Measurements from ENCODE around the gene TIGD6. TPM values are rescaled to one million over a fixed set of nuclear protein-coding genes. Genes with fewer than 3 reads are reported as not detected.

Gene TIGD6
- total RNA-seq, 1 experiment from 2014 or later: 4.3 TPM

DNA sequence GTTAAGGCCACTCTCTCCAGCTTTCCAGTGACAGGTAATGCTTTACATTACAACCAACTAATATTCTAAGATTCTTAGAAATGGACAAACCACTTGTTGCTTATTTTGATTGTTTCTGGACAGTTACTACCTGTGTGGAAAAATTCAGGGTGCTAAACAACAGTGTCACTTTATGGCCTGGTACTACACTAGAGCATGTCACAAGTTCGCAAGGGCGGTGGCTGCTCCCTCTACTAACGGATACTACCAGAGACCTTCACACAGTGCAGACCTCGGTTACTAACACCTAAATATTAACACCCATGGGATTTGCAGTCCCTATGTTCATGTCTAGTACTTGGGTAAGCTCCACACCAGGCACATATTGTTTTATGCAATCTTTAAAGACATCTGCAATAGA, 13.5 kb upstream of the TIGD6 start:
- Histone ChIP-seq H3K79me2 (ENCODE audit: low read length) (peaks cover 81% of the 10 kb centered on the region), H3K27me3 (ENCODE audit: low read length) (no peaks in the 10 kb centered on the region), H2AFZ (ENCODE audit: low read length) (no peak overlapping the region), H3K27ac (ENCODE audit: low read length) (no peak overlapping the region), H3K4me2 (ENCODE audit: low read depth, low read length, poor library complexity, severe bottlenecking) (no peak overlapping the region), H3K9me3 (ENCODE audit: low read length) (peaks cover 6% of the 10 kb centered on the region; the same call in 1 of the 2 replicates), H4K20me1 (ENCODE audit: insufficient read depth, low read depth, low read length) (no peaks in the 10 kb centered on the region), H3K9ac (ENCODE audit: low read length) (no peak overlapping the region), H3K4me3 (ENCODE audit: low read length) (no peak overlapping the region), H3K36me3 (ENCODE audit: insufficient read depth, low read length) (peaks cover 95% of the 10 kb centered on the region), H3K4me1 (ENCODE audit: low read length) (no peaks in the 10 kb centered on the region), H3K9me2 (replicated peaks; ENCODE audit: insufficient read depth, low read length) (no peaks in the 10 kb centered on the region)
- no peak for DNase-seq

DNA sequence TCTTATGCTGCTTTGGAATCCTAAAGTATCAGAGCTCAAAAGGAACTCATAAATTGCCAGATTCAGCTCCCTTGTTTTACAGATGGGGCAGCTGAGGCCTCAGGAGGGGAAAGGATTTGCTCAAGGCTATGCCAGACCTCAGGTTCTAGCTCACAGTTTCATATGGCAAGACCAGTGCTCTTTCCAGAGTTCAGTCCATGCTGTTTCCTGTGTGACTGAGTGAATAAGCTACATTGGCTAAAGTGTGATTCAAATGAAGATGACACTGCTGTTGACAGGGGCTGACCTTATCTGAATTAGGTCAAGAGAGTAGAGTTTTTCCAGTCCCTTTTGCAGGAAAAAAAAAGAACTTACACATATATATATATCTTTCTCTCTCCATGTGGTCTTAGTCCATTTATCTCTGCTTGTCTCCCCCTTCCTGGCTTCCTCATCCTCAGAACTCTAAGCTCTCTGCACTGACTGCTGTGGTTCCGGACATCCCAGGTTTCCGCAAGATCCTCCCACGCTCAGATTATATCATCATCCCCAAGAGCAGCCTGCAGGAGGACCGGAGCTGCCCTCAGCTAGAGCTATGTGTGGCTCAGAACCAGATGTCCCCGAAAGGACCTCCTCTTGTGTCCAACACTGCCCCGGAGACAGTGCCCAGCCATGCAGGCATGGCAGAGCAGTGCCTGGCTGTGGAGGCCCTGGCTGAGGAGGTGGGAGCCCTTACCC, 9.4 kb upstream of the TIGD6 start:
- Histone ChIP-seq H3K27me3 (ENCODE audit: low read length) (no peaks in the 10 kb centered on the region), H3K36me3 (ENCODE audit: insufficient read depth, low read length) (peaks cover 85% of the 10 kb centered on the region), H3K79me2 (ENCODE audit: low read length) (peaks cover 88% of the 10 kb centered on the region), H3K4me1 (ENCODE audit: low read length) (no peaks in the 10 kb centered on the region), H3K9me3 (ENCODE audit: low read length) (no peaks in the 10 kb centered on the region; the same call in 1 of the 2 replicates), H3K4me2 (ENCODE audit: low read depth, low read length, poor library complexity, severe bottlenecking) (no peak overlapping the region), H3K9me2 (replicated peaks; ENCODE audit: insufficient read depth, low read length) (no peaks in the 10 kb centered on the region), H4K20me1 (ENCODE audit: insufficient read depth, low read depth, low read length) (0 out of 2 replicates have a peak, but pooled peaks cover 4% of the 10 kb centered on the region), H3K27ac (ENCODE audit: low read length) (no peak overlapping the region), H2AFZ (ENCODE audit: low read length) (no peak overlapping the region), H3K4me3 (ENCODE audit: low read length) (no peak overlapping the region), H3K9ac (ENCODE audit: low read length) (no peak overlapping the region)
- DNase-seq: no peak

DNA sequence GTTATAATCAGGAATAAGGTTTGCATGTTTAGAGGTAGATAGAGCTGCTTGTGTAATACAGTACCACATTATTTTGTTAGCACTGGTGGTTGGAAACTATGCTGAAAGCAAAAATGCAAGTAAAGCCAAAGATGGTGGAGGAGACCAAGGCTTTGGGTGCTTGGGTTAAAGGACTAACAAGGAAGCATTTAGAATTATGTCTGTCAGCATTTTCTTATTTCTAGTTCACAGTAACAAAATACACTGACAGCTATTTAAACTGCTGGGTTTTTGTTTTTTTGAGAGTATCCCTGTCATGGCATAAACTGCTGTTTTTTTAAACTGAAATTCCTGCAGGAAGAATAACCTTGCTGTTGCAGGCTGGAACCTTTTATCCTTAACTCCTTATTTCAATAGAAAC, 6.6 kb upstream of the TIGD6 start:
- Histone ChIP-seq H3K4me3 (ENCODE audit: low read length) (no peak overlapping the region), H3K79me2 (ENCODE audit: low read length) (peaks cover 89% of the 10 kb centered on the region), H3K4me2 (ENCODE audit: low read depth, low read length, poor library complexity, severe bottlenecking) (no peak overlapping the region), H3K9me2 (replicated peaks; ENCODE audit: insufficient read depth, low read length) (no peaks in the 10 kb centered on the region), H2AFZ (ENCODE audit: low read length) (no peak overlapping the region), H3K27ac (ENCODE audit: low read length) (no peak overlapping the region), H4K20me1 (ENCODE audit: insufficient read depth, low read depth, low read length) (peaks cover 19% of the 10 kb centered on the region), H3K27me3 (ENCODE audit: low read length) (no peaks in the 10 kb centered on the region), H3K4me1 (ENCODE audit: low read length) (peaks cover 8% of the 10 kb centered on the region), H3K9me3 (ENCODE audit: low read length) (no peaks in the 10 kb centered on the region), H3K9ac (ENCODE audit: low read length) (no peak overlapping the region), H3K36me3 (ENCODE audit: insufficient read depth, low read length) (peaks cover 61% of the 10 kb centered on the region)
- no peak for DNase-seq

DNA sequence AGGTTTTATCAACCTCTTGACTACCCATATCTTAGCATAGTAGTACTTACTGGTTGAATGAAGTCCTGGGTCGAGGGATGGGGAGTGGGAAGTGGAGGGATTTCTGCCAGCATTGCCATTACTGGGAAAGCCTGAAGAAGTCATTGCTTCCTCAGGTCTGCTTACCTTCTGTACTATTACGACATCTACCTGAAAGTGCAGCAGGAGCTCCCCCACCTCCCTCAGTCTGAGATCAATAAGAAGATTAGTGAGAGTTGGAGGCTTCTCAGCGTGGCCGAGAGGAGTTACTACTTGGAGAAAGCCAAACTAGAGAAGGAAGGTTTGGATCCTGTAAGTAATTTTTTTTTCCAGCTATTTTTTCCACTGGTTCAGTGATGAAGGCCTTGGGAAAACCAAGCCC, 5.9 kb upstream of the TIGD6 start:
- H3K4me3 ChIP-seq (ENCODE audit: low read length): no peak overlapping the region
- H3K27me3 ChIP-seq (ENCODE audit: low read length): no peaks in the 10 kb centered on the region
- H2AFZ ChIP-seq (ENCODE audit: low read length): no peak overlapping the region
- peaks cover 13% of the 10 kb centered on the region for H3K4me1 ChIP-seq (ENCODE audit: low read length)
- DNase-seq: no peak
- H3K79me2 ChIP-seq (ENCODE audit: low read length): peaks cover 93% of the 10 kb centered on the region
- peaks cover 24% of the 10 kb centered on the region for H4K20me1 ChIP-seq (ENCODE audit: insufficient read depth, low read depth, low read length)
- no peaks in the 10 kb centered on the region for H3K9me2 ChIP-seq (replicated peaks; ENCODE audit: insufficient read depth, low read length)
- H3K27ac ChIP-seq (ENCODE audit: low read length): no peak overlapping the region
- no peaks in the 10 kb centered on the region for H3K9me3 ChIP-seq (ENCODE audit: low read length)
- no peak overlapping the region for H3K4me2 ChIP-seq (ENCODE audit: low read depth, low read length, poor library complexity, severe bottlenecking)
- H3K36me3 ChIP-seq (ENCODE audit: insufficient read depth, low read length): peaks cover 56% of the 10 kb centered on the region
- H3K9ac ChIP-seq (ENCODE audit: low read length): no peak overlapping the region

DNA sequence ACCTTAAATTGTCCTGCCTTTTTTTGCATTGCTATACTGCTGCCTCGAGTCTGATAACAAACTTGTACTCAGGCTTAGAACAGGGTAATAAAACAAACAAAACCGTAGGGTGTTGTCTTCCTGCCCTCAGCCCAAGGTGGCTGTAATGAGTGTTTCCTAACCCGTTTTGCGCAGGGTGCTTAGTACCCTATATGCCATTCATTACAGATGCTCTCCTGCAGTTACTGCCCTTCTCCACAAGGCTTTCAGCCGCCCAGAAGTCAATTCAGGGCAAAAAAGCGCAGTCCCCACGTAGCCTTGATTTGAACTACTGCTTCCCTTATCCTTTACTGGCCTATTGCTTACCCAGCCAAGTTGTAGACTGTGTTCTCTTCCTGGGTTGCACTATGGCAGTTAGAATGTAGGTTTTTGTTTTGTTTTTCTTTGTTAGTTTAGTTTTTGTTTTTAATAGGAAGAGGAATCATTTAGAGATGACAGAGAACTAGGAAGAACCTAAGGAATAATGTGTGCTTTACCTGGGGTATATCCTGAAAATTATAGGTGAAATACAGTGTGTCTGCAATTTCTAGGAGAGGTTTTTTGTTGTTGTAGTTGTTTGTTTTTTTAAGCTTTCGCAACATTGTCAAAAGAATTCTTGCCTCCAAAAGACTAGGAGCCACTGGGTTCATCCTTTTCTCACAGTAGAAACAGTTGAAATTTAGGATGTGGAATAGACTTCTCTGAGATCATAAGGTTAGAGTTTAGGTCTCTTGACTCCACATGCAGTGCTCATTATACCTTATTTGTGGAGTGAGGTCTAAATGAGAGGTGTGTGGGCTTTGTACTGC, 1.4 kb upstream of the TIGD6 start:
- peak overlapping the region; percentile 83 for H3K4me3 ChIP-seq (ENCODE audit: low read length)

DNA sequence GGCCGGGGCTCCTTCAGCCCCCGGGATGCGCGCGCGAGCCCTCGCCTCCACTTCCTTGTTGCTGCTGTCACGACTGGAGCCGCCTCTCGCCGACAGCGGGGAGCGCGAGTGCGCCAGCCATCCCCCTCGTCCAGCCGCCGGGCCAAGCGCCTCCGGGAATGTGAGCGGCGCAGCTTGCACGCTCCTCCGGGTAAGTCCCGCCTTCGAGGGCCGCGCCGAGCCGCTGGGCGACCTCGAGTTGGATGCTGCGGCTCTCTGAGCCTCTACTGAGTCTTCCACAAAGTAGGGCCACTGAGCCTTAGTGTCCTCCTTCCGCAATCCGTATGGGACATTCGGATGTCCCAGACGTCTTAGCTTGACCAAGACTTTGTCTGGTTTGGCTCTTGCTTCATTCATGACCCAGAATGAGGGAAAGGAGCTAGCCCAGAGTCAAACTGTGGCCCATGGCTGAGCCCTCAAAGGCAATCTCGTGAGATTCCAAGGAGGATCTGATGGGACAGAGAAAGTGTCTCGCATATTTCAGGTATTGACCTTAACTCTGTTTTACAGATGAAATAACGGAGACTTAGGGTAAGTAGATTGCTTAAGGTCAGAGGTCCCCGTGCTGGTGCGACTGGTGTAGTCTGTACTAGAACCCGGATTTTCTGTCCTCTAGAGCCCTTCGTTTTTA, 671 bp upstream of the TIGD6 start:
- peak overlapping the region; percentile 93 for H3K4me2 ChIP-seq (ENCODE audit: low read depth, low read length, poor library complexity, severe bottlenecking)
- H3K27me3 ChIP-seq (ENCODE audit: low read length): no peaks in the 10 kb centered on the region
- H3K36me3 ChIP-seq (ENCODE audit: insufficient read depth, low read length): peaks cover 8% of the 10 kb centered on the region; the same call in 1 of the 2 replicates
- peaks cover 27% of the 10 kb centered on the region for H4K20me1 ChIP-seq (ENCODE audit: insufficient read depth, low read depth, low read length)
- peaks cover 24% of the 10 kb centered on the region for H3K4me1 ChIP-seq (ENCODE audit: low read length)
- H3K27ac ChIP-seq (ENCODE audit: low read length): peak overlapping the region; percentile 59
- peak; percentile 71 for DNase-seq
- H3K9ac ChIP-seq (ENCODE audit: low read length): peak overlapping the region; percentile 96
- H3K9me3 ChIP-seq (ENCODE audit: low read length): no peaks in the 10 kb centered on the region
- H3K79me2 ChIP-seq (ENCODE audit: low read length): peaks cover 54% of the 10 kb centered on the region
- no peaks in the 10 kb centered on the region for H3K9me2 ChIP-seq (replicated peaks; ENCODE audit: insufficient read depth, low read length)
- peak overlapping the region; percentile 83 for H3K4me3 ChIP-seq (ENCODE audit: low read length)
- H2AFZ ChIP-seq (ENCODE audit: low read length): no peak overlapping the region

More for the DNA sequence above, 1.4 kb upstream of the TIGD6 start:
- Histone ChIP-seq H3K27ac (ENCODE audit: low read length) (0 out of 2 replicates have a peak overlapping the region, but pooled peaks have one; percentile 59), H3K4me1 (ENCODE audit: low read length) (peaks cover 24% of the 10 kb centered on the region), H3K36me3 (ENCODE audit: insufficient read depth, low read length) (peaks cover 16% of the 10 kb centered on the region; the same call in 1 of the 2 replicates), H3K9me2 (replicated peaks; ENCODE audit: insufficient read depth, low read length) (no peaks in the 10 kb centered on the region), H3K9me3 (ENCODE audit: low read length) (no peaks in the 10 kb centered on the region), H2AFZ (ENCODE audit: low read length) (no peak overlapping the region), H3K9ac (ENCODE audit: low read length) (peak overlapping the region; percentile 96), H4K20me1 (ENCODE audit: insufficient read depth, low read depth, low read length) (peaks cover 27% of the 10 kb centered on the region), H3K4me2 (ENCODE audit: low read depth, low read length, poor library complexity, severe bottlenecking) (peak overlapping the region; percentile 93), H3K27me3 (ENCODE audit: low read length) (no peaks in the 10 kb centered on the region), H3K79me2 (ENCODE audit: low read length) (peaks cover 61% of the 10 kb centered on the region)
- DNase-seq: peak; percentile 88

DNA sequence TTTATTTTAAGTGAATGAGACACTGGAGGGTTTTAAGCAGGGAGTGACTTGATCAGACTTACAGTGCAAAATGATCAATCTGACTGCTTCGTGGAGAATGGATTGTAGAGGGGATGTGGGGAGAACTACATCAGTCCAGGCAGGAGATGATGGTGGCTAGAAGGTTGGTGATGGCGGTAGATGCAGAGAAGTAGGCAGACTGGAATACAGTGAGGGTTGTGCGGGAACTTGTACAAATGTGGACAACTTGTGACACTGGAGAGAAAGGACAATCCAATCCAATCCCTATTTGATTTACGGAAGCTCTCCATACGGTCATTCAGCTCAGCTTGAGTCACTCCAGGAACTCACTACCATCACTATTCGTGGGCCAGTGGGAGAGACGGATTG, 593 bp downstream of the TIGD6 start:
- peak overlapping the region; percentile 43 for H3K27ac ChIP-seq (ENCODE audit: low read length)
- peaks cover 23% of the 10 kb centered on the region for H4K20me1 ChIP-seq (ENCODE audit: insufficient read depth, low read depth, low read length)
- peak overlapping the region; percentile 46; the same call in 1 of the 2 replicates for H2AFZ ChIP-seq (ENCODE audit: low read length)
- peaks cover 24% of the 10 kb centered on the region for H3K4me1 ChIP-seq (ENCODE audit: low read length)
- no peaks in the 10 kb centered on the region for H3K27me3 ChIP-seq (ENCODE audit: low read length)
- H3K79me2 ChIP-seq (ENCODE audit: low read length): peaks cover 45% of the 10 kb centered on the region
- H3K4me2 ChIP-seq (ENCODE audit: low read depth, low read length, poor library complexity, severe bottlenecking): peak overlapping the region; percentile 93
- H3K9me2 ChIP-seq (replicated peaks; ENCODE audit: insufficient read depth, low read length): no peaks in the 10 kb centered on the region
- peaks cover 5% of the 10 kb centered on the region; the same call in 1 of the 2 replicates for H3K36me3 ChIP-seq (ENCODE audit: insufficient read depth, low read length)
- peak overlapping the region; percentile 83 for H3K4me3 ChIP-seq (ENCODE audit: low read length)
- peak overlapping the region; percentile 96 for H3K9ac ChIP-seq (ENCODE audit: low read length)
- no peak for DNase-seq
- no peaks in the 10 kb centered on the region for H3K9me3 ChIP-seq (ENCODE audit: low read length)

Data from Karpas-422 (cell line).